SK-N-MC (cell line): ENCODE results near the gene CPSF3.
A peak's percentile ranks its signal among the peaks of the same experiment; 100 is the strongest.

Experiments used
- DNase-seq: peaks from one replicate; pipeline ENCODE4 v3.0.0-alpha.2; 2011; ENCODE audit warnings: low read depth, low spot score
- H3K27ac ChIP-seq: fragments of 200-600 bp; sonication (generic); 2 replicates; pipeline ENCODE4 v1.5.1; 2016; ENCODE audit warnings: mixed run types
- H3K36me3 ChIP-seq: fragments of 200-600 bp; sonication (generic); 2 replicates; pipeline ENCODE4 v1.6.1; 2017; ENCODE audit warnings: antibody characterized with exemption, low read length, mixed read lengths; ENCODE audit not compliant: insufficient read depth
- H3K4me3 ChIP-seq: fragments of 200-600 bp; sonication (generic); 2 replicates; pipeline ENCODE4 v1.5.1; 2016
- H3K9ac ChIP-seq: fragments of 200-600 bp; sonication (generic); 2 replicates; pipeline ENCODE4 v1.8.0; 2017; ENCODE audit warnings: mixed run types, mixed read lengths; ENCODE audit not compliant: insufficient read length
- H3K9me3 ChIP-seq: fragments of 200-600 bp; sonication (generic); 2 replicates; pipeline ENCODE4 v1.6.1; 2017; ENCODE audit warnings: low read depth, mild to moderate bottlenecking, antibody characterized with exemption, low read length, moderate library complexity, mixed read lengths
- EZH2 ChIP-seq: fragments of 200-600 bp; sonication (generic); IDR thresholded peaks from one replicate; pipeline ENCODE4 v1.6.1; 2017; ENCODE audit warnings: antibody characterized with exemption
- FOXP2 ChIP-seq: optimal IDR thresholded peaks from 2 replicates; pipeline ENCODE3; 2011; ENCODE audit warnings: mild to moderate bottlenecking, moderate library complexity; ENCODE audit not compliant: insufficient read depth; ENCODE audit errors: extremely low read length, control extremely low read depth
- POLR2AphosphoS5 ChIP-seq: IDR thresholded peaks from 2 replicates; pipeline ENCODE4 v1.6.1; 2012; ENCODE audit warnings: mild to moderate bottlenecking, low read depth, low read length, borderline replicate concordance

The CPSF3 gene

DNA sequence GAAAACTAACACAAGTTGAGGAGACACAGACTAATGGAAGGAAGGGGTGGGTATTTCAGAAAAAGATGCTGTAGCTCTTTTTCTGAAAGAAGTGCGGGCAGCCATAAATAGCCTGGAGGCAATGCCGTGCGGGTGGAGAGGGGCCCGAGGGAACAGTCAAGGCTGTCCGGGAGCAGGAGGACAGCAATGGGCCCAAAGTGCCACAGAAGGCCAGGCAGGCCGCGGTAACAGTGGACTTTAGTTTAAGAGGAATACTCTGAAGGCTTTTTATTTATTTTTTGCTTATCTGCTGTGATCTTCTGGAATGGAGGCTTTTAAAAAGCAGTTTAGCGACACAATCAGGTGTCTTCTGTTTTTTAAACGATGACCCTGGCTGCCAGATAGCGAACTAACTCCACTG lies 3.0 kb upstream of the CPSF3 start:
- no peak for DNase-seq
- Histone ChIP-seq H3K27ac (no peak overlapping the region), H3K9ac (no peak overlapping the region), H3K4me3 (no peak overlapping the region), H3K9me3 (no peaks in the 10 kb centered on the region), H3K36me3 (peaks cover 9% of the 10 kb centered on the region)
- TF ChIP-seq POLR2AphosphoS5 (no peak), FOXP2 (no peak), EZH2 (no peak)

DNA sequence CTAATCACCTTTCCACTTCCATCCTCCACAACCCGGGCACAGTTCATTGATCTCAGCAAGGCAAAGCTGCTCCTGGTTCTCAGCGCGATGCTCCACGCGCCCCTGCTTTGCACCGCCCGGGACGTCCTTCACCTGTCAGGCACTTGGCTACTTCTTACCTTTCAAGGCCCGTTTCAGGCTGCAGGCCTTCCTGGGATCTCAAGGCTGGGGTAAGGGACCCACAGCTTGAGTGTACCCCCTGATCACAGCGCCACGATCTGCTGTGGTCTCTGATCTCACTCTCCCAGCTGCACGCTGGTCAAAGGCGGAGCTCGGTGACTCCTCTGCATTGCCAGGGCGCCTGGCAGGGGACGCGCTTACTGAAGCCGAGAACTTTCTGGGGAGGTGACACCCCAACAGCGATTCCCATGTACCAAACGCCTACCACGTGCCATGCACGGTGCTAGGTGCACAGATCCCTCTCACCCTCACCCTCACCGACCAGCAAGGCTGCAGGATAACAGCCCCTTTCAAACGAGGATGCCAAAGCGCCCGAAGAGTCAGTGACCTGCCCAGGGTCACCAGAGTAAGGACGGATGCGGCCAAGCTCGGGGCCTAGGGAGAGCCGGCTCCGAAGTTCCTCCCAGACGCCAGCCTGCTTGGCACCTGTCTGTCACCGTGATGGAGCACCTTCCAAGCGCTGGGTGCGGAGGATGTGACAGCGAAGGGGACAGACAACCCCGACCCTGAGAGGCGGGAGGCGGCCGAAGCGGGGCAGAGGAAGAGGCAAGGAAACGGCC lies 944 bp upstream of the CPSF3 start:
- TF ChIP-seq FOXP2 = no peak
- no peak for TF ChIP-seq POLR2AphosphoS5
- TF ChIP-seq EZH2 = no peak
- H3K36me3 ChIP-seq = peaks cover 9% of the 10 kb centered on the region
- no peak overlapping the region for H3K27ac ChIP-seq
- no peak for DNase-seq
- peak overlapping the region; percentile 90 for H3K9ac ChIP-seq
- H3K4me3 ChIP-seq = peak overlapping the region; percentile 99
- no peaks in the 10 kb centered on the region for H3K9me3 ChIP-seq

DNA sequence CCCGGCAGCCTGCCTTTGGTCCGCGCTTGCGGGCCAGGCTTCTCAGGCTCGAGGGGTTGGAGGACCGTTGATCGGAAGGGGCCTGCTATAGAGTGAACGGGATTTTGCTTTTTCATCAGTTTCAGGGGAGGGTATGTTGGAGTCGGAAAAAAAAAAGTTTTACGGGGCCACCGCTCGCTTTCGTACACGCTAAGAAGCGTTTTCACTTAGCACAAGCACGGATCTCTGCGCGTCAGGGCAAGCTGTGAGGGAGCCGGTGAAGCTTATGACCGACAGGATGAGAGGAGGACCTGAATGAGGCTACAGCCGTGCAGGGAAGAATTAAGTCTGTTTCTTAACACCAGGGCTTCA lies 443 bp downstream of the CPSF3 start:
- Histone ChIP-seq H3K4me3 (peak overlapping the region; percentile 99), H3K9ac (peak overlapping the region; percentile 97), H3K36me3 (peaks cover under 1% of the 10 kb centered on the region; the same call in 1 of the 2 replicates), H3K9me3 (no peaks in the 10 kb centered on the region), H3K27ac (peak overlapping the region; percentile 66; the same call in 1 of the 2 replicates)
- TF ChIP-seq POLR2AphosphoS5 (no peak), EZH2 (no peak), FOXP2 (no peak)
- DNase-seq = no peak

DNA sequence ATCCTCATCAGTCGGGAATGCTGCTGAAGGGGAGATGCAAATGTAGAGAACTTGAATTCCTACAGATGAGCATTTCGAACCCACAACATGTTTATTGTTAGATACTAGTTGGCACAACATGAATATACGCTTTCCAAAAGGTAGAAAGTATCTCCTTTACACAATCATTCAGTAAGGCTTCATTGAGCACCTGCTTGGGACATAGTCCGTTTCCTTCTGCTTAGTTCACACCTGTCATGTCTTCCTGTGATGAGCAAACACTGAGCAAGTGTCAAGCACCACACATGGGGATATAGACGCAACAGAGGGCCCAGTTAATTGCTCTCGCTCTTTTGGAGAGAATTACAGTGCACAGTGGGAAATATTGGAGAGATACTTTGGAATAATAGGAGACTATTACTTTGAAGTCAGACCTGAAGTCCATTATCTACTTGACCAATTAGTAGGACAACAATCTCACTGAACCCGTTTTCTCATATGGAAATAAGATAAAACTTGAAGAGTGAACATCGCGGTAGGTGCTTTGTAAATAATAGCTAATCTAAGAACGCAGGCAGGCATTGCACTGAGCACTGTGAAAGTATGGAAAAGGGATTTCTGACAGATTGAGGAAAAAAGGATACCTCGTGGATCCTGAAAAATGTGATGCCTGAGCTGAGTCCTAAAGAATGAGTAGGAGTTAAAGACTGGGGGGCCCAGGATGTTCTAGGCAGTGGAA lies 1.2 kb downstream of the CPSF3 start:
- H3K36me3 ChIP-seq = peaks cover 7% of the 10 kb centered on the region
- peak overlapping the region; percentile 99 for H3K4me3 ChIP-seq
- peak overlapping the region; percentile 97 for H3K9ac ChIP-seq
- no peak for DNase-seq
- no peak overlapping the region for H3K27ac ChIP-seq
- H3K9me3 ChIP-seq = no peaks in the 10 kb centered on the region
- TF ChIP-seq POLR2AphosphoS5 (no peak; the same call in 1 of the 2 replicates), FOXP2 (no peak), EZH2 (no peak)

DNA sequence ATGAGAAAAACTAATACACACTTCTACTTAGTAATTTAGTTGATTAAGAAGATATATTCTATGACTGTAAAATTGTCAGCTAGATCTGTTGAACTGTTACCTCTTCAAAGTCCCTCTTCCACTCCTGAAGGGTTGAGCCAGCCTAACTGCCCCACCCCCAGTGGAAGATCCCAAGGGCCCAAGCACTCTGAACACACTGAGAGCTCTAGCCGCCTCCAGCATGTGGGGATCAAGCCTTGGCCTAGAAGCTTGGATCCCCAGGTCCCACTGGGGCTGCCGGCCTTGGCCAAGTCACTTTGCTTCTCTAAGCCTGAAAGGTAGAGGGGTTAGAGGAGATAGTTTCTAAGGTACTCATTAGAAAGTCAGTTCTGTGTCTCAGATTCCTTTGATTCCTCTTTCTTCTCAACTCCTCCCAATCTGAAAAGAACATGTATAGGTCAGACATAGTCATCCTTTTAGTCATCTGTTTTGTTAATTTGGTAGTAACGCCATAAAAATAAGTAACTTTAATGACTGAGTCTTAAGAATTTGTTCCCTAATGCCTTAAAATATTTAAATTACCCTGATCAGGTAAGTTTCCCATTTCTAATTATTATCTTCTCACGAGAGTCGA lies 5.6 kb downstream of the CPSF3 start:
- no peak for DNase-seq
- TF ChIP-seq FOXP2 (no peak), EZH2 (no peak), POLR2AphosphoS5 (no peak)
- Histone ChIP-seq H3K36me3 (peaks cover 42% of the 10 kb centered on the region), H3K9ac (no peak overlapping the region), H3K4me3 (no peak overlapping the region), H3K27ac (no peak overlapping the region), H3K9me3 (no peaks in the 10 kb centered on the region)

DNA sequence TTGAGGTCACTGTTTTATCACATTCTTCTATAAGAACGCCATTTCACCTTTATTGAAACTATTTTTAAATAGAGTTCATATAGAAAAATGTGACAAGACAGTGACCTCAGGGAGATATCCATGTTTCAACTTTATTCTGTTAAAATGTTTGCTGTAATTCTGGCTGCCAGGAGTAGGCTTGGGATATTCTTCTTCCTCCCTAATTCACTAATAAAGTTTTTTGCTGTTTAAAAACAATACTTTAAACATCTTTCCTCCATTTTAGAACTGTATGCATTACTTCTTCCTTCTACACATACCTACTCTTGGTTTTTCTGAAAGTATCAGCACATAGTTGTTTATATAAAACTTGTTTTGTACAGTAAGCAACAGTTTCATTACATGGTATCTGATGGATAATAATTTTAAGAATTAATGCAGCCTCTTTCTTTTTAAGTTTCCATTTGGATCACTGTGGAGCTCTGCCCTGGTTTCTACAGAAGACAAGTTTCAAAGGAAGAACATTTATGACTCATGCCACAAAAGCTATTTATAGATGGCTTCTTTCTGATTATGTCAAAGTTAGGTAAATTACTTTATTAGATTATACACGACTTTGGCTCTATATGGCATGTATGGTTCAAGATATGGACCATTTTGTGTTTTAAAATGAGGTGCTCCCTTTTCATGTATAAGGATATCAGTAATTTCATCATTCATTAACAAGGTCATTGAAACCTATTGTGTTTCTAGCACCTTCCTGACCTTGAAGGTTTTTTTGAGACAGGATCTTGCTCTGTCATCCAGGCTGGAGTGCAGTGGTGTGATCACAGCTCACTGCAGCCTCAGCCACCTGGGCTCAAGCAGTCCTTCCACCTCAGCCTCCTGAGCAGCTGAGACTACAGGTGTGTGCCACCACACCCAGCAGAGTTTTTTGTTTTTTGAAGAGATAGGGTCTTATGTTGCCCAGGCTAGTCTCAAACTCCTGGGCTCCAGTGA lies 7.2 kb downstream of the CPSF3 start:
- H3K4me3 ChIP-seq = no peak overlapping the region
- H3K27ac ChIP-seq = no peak overlapping the region
- no peak for TF ChIP-seq EZH2
- TF ChIP-seq FOXP2 = no peak
- no peak for TF ChIP-seq POLR2AphosphoS5
- H3K9me3 ChIP-seq = no peaks in the 10 kb centered on the region
- no peak overlapping the region for H3K9ac ChIP-seq
- no peak for DNase-seq
- peaks cover 51% of the 10 kb centered on the region for H3K36me3 ChIP-seq

DNA sequence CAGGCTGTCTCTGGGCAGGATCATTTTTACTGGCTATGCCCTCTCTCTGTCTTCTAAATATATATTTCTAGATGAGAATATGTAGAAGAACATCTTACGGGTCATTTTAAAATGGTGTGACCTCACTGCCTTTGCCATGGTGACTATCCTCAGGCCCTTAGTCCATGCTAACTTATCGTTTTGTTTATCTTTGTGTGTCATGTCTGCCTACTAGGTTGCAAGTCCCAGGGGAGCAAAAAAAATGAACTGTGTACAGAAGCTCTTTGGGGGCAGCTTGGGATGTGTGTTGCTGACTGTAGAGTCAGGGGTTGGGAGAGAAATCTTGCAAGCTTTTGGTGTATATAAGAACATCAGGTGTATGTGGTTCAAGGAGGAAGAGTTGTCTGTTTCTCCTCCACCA lies 11.0 kb downstream of the CPSF3 start:
- H3K36me3 ChIP-seq = peaks cover 79% of the 10 kb centered on the region
- H3K4me3 ChIP-seq = no peak overlapping the region
- TF ChIP-seq EZH2 (no peak), FOXP2 (no peak), POLR2AphosphoS5 (no peak)
- H3K9ac ChIP-seq = no peak overlapping the region
- H3K9me3 ChIP-seq = no peaks in the 10 kb centered on the region
- DNase-seq = no peak
- H3K27ac ChIP-seq = no peak overlapping the region

DNA sequence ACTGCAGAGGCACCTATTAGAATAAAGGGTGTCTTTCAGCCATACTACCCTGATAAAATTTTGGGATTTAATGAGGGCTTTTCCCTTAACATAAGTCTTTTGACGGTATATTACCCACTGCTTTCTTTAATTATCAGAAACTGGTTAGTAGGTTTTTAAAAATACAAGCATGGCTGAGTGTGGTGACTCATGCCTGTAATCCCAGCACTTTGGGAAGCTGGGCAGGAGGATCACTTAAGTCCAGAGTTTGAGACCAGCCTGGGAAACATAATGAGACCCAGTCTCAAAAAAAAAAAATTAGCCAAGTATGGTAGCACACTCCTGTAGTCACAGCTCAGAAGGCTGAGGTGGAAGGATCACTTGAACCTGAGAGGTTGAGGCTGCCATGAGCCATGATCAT lies 16.1 kb downstream of the CPSF3 start:
- peaks cover 68% of the 10 kb centered on the region for H3K36me3 ChIP-seq
- no peak overlapping the region for H3K9ac ChIP-seq
- H3K27ac ChIP-seq = no peak overlapping the region
- DNase-seq = no peak
- H3K4me3 ChIP-seq = no peak overlapping the region
- H3K9me3 ChIP-seq = no peaks in the 10 kb centered on the region
- TF ChIP-seq POLR2AphosphoS5 = no peak
- no peak for TF ChIP-seq FOXP2
- TF ChIP-seq EZH2 = no peak
